GM23338 (cell line): Measurements from ENCODE around the gene THADA.

Experiments
- CREB1 ChIP-seq: fragments of 250-450 bp; sonication (Bioruptor Pico); IDR thresholded peaks from 2 replicates; pipeline ENCODE4 v1.5.0; 2020; ENCODE audit warnings: low read depth, mild to moderate bottlenecking, moderate library complexity
- EZH2 ChIP-seq: fragments of 200-600 bp; sonication (generic); IDR thresholded peaks from one replicate; pipeline ENCODE4 v1.8.0; 2017; ENCODE audit warnings: antibody characterized with exemption, mild to moderate bottlenecking, low read depth; ENCODE audit not compliant: unreplicated experiment
- EZH2phosphoT487 ChIP-seq: fragments of 200-600 bp; sonication (generic); IDR thresholded peaks from one replicate; pipeline ENCODE4 v1.8.1; 2018; ENCODE audit warnings: antibody characterized with exemption; ENCODE audit not compliant: unreplicated experiment
- NANOG ChIP-seq: IDR thresholded peaks from 2 replicates; pipeline ENCODE4 v1.6.1; 2016; ENCODE audit warnings: antibody characterized with exemption, borderline replicate concordance
- POLR2AphosphoS5 ChIP-seq: IDR thresholded peaks from 2 replicates; pipeline ENCODE4 v1.6.1; 2016; ENCODE audit warnings: antibody characterized with exemption, low read depth
- ZNF114 ChIP-seq: fragments of 250-450 bp; sonication (Bioruptor Pico); IDR thresholded peaks from 2 replicates; pipeline ENCODE4 v1.5.0; 2020; ENCODE audit warnings: mild to moderate bottlenecking, moderate library complexity
- TF ChIP-seq, protein P1 (sequence below), 2 experiments: fragments of 200-600 bp in 1 of 2; sonication (generic) in 1 of 2; conservative IDR thresholded peaks; 2 replicates each; pipeline versions ENCODE4 v1.5.1 to v1.6.1; 2016 to 2017; ENCODE audit warnings: antibody characterized with exemption in 2 of 2, low read depth in 2 of 2, mild to moderate bottlenecking in 2 of 2, moderate library complexity in 1 of 2
- TF ChIP-seq, protein P2 (sequence below): IDR thresholded peaks from one replicate; pipeline ENCODE4 v1.6.1; 2018; ENCODE audit warnings: antibody characterized with exemption; ENCODE audit not compliant: unreplicated experiment

DNA sequence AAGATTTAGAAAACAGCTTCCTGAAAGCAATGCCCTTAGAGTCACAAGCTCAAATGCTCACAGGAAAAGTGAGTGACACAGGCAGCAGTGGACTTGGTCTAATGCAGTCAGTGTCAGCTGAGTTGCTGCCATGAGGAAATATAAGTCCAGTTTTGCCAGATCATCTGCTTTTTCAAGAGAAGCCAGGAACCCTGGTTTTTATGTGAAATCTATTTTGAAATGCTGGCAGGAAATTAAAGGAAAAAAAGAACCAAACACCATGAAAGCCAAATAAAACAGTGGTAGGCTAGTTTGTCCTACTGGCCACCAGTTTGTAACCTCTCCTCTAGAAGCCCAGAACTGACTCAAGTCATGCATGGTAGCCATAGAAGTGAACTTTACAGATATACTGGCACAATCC is 109.2 kb downstream of the THADA start:
- TF ChIP-seq, protein P1, sequence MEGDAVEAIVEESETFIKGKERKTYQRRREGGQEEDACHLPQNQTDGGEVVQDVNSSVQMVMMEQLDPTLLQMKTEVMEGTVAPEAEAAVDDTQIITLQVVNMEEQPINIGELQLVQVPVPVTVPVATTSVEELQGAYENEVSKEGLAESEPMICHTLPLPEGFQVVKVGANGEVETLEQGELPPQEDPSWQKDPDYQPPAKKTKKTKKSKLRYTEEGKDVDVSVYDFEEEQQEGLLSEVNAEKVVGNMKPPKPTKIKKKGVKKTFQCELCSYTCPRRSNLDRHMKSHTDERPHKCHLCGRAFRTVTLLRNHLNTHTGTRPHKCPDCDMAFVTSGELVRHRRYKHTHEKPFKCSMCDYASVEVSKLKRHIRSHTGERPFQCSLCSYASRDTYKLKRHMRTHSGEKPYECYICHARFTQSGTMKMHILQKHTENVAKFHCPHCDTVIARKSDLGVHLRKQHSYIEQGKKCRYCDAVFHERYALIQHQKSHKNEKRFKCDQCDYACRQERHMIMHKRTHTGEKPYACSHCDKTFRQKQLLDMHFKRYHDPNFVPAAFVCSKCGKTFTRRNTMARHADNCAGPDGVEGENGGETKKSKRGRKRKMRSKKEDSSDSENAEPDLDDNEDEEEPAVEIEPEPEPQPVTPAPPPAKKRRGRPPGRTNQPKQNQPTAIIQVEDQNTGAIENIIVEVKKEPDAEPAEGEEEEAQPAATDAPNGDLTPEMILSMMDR (conservative IDR thresholded peaks at IDR 0.05; ENCODE audit: low read depth in 2 of 2), result no peak
- no peak for TF ChIP-seq CREB1 (CRISPR knock-in tag)
- no peak for TF ChIP-seq POLR2AphosphoS5
- TF ChIP-seq EZH2, result no peak
- no peak for TF ChIP-seq EZH2phosphoT487
- TF ChIP-seq, protein P2, sequence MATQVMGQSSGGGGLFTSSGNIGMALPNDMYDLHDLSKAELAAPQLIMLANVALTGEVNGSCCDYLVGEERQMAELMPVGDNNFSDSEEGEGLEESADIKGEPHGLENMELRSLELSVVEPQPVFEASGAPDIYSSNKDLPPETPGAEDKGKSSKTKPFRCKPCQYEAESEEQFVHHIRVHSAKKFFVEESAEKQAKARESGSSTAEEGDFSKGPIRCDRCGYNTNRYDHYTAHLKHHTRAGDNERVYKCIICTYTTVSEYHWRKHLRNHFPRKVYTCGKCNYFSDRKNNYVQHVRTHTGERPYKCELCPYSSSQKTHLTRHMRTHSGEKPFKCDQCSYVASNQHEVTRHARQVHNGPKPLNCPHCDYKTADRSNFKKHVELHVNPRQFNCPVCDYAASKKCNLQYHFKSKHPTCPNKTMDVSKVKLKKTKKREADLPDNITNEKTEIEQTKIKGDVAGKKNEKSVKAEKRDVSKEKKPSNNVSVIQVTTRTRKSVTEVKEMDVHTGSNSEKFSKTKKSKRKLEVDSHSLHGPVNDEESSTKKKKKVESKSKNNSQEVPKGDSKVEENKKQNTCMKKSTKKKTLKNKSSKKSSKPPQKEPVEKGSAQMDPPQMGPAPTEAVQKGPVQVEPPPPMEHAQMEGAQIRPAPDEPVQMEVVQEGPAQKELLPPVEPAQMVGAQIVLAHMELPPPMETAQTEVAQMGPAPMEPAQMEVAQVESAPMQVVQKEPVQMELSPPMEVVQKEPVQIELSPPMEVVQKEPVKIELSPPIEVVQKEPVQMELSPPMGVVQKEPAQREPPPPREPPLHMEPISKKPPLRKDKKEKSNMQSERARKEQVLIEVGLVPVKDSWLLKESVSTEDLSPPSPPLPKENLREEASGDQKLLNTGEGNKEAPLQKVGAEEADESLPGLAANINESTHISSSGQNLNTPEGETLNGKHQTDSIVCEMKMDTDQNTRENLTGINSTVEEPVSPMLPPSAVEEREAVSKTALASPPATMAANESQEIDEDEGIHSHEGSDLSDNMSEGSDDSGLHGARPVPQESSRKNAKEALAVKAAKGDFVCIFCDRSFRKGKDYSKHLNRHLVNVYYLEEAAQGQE, result no peak
- no peak for TF ChIP-seq ZNF114
- TF ChIP-seq NANOG, result no peak
